GM18909 (cell line): Measurements from ENCODE around the gene POU4F3.

ENCODE experiments used
- ATAC-seq: cut with Tn5 transposase; IDR thresholded peaks from one replicate; pipeline ENCODE4 v1.9.1; 2021; ENCODE audit warnings: mild to moderate bottlenecking; ENCODE audit not compliant: unreplicated experiment, poor library complexity

Gene POU4F3

GRCh38 chr5:146388386-146388785 lies 49.7 kb downstream of the POU4F3 start:
- no peak for ATAC-seq

GRCh38 chr5:146390469-146390868 lies 51.8 kb downstream of the POU4F3 start:
- no peak for ATAC-seq
